GM18870 (cell line): ENCODE measurements around the gene ACOT2.

Experiments
- ATAC-seq: cut with Tn5 transposase; IDR thresholded peaks from one replicate; pipeline ENCODE4 v1.9.1; 2021; ENCODE audit warnings: moderate library complexity; ENCODE audit not compliant: unreplicated experiment

The ACOT2 gene

DNA sequence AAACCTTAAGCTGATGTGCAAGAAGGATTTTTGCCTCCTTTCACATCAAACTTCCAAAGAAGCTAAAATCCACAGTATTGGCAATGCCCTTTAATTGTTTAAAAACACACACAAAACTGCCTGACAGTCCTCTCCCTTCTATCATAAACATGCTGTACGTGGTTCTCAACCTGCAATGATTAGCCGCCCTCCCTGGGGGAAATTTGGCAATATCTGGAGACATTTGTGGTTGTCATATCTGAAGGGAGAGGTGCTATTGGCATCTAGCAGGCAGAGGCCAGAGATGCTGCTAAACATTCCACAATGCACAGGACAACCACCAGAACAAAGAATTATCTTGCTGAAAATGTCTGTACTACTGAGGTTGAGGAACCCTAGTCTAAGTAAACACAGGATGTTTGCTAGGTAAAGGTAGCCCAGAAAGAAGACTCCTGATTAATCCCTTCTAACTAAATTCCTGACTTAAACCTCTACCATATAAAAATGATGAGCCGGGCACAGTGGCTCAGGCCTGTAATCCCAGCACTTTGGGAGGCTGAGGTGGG lies 44.5 kb downstream of the ACOT2 start:
- ATAC-seq = no peak

DNA sequence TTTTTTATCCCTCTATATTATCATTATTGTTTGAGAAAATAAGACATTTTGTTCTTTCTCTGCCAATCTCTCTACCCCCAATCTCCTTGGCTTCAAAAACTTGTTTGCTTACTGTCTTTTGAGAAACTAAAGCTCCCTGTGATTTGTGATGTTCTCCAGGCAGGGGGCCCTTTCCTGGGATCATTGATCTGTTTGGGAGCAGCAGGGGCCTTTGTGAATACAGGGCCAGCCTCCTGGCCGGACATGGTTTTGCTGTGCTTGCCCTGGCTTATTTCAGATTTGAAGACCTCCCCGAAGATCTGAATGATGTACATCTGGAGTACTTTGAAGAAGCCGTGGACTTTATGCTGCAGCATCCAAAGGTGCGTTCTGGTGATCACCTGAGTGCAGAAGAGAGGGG lies 47.8 kb downstream of the ACOT2 start:
- ATAC-seq = no peak

DNA sequence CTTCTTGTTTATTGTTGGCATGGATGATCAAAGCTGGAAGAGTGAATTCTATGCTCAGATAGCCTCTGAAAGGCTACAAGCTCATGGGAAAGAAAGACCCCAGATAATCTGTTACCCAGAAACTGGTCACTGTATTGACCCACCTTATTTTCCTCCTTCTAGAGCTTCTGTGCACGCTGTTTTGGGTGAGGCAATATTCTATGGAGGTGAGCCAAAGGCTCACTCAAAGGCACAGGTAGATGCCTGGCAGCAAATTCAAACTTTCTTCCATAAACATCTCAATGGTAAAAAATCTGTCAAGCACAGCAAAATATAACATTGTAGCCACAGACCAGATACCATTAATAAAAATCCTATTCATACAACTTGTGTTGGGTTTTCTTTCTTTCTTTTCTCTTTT lies 50.5 kb downstream of the ACOT2 start:
- no peak for ATAC-seq

DNA sequence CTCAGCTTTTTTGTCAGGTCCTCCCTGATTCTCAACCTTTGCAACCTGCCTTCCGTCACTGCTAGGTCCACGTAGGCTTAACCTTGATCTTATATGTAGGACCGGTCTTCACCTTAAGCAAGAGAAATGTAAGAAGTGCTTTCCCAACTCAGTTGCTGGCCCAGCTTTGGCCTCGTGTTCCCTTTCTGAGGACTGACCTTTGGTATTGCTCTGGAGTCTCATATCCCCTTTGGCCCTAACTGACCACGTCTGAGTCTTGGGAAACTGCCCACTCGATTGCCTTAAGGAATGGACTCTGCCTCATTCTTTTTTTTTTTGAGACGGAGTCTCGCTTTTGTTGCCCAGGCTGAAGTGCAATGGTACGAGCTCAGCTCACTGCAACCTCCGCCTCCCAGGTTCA lies 51.3 kb downstream of the ACOT2 start:
- no peak for ATAC-seq

DNA sequence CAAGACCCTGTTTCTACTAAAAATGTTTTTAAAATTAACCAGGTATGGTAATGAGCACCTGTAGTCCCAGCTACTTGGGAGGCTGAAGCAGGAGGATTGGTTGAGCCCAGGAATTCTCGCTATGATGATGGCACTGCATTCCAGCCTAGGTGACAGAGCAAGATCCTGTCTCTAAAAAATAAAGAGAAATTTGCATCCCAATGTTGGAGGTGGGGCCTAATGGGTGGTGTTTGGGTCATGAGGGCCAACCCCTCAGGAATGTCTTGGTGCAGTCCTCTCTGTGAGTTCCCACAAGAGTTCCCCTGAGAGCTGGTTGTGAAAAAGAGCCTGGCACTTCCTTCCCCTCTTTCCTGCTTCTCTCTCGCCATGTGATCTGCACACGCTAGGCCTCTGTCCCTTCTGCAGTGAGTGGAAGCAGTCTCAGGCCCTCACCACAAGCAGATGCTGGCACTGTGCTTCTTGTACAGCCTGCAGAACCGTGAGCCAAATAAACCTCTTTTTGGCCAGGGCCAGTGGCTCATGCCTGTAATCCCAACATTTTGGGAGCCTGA lies 54.6 kb downstream of the ACOT2 start:
- ATAC-seq = no peak
